ENCODE measurements around the gene SPAG16.

SPAG16 gene

DNA sequence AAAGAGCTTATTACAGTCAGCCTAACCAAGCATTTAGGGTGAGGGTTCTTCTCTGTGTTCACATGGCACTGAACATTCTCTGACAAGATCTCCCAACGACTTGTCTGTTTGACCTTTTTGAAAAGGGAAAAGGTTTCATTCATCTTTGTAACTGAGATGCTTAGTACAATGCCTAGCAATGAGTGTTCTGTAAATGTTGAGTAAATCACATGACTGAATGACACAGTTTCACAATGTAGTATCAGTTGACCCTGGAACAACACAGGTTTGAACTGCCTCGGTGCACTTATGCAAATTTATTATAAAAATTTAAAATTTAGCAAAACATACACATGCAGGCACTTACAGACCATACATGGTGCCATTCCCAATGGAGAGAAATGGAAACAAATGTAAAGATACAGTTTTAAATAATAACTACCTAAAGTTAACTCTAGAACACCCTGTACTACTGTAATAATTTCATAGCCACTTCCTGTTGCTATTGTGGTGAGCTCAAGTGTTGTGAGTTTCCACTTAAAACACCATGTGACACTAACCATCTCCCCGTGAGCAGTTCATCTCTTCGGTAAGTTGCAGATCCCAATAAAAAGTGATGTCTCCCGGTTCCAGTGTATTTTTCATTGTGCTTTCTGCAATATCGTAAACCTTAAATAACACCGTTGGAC is 1092.5 kb downstream of the SPAG16 start:
- no peak for TF ChIP-seq EGR1 (IDR thresholded peaks at IDR 0.05)

DNA sequence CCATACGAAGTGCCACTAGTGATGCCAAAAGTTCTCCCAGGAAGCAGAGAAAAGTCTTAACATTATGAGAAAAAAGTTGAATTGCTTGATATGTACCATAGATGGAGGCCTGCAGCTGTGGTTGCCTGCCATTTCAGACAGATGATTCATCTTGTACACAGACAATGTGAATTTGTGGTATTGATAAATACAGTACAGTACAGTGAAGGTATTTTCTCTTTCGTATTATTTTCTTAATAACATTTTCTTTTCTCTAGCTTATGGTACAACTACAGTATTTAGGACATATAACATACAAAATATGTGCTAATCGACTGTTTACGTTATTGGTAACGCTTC is 1093.0 kb downstream of the SPAG16 start:
- TF ChIP-seq, protein P1, sequence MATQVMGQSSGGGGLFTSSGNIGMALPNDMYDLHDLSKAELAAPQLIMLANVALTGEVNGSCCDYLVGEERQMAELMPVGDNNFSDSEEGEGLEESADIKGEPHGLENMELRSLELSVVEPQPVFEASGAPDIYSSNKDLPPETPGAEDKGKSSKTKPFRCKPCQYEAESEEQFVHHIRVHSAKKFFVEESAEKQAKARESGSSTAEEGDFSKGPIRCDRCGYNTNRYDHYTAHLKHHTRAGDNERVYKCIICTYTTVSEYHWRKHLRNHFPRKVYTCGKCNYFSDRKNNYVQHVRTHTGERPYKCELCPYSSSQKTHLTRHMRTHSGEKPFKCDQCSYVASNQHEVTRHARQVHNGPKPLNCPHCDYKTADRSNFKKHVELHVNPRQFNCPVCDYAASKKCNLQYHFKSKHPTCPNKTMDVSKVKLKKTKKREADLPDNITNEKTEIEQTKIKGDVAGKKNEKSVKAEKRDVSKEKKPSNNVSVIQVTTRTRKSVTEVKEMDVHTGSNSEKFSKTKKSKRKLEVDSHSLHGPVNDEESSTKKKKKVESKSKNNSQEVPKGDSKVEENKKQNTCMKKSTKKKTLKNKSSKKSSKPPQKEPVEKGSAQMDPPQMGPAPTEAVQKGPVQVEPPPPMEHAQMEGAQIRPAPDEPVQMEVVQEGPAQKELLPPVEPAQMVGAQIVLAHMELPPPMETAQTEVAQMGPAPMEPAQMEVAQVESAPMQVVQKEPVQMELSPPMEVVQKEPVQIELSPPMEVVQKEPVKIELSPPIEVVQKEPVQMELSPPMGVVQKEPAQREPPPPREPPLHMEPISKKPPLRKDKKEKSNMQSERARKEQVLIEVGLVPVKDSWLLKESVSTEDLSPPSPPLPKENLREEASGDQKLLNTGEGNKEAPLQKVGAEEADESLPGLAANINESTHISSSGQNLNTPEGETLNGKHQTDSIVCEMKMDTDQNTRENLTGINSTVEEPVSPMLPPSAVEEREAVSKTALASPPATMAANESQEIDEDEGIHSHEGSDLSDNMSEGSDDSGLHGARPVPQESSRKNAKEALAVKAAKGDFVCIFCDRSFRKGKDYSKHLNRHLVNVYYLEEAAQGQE (IDR thresholded peaks at IDR 0.05; ENCODE audit: low read depth): no peak
- TF ChIP-seq TAF1 (IDR thresholded peaks at IDR 0.05; ENCODE audit: low read depth) (no peak), CEBPB (IDR thresholded peaks at IDR 0.05) (no peak), ZBTB7A (IDR thresholded peaks at IDR 0.05; ENCODE audit: low read depth) (no peak), TEAD4 (IDR thresholded peaks at IDR 0.05) (no peak), EP300 (IDR thresholded peaks at IDR 0.05; ENCODE audit: borderline replicate concordance) (no peak), NFIC (IDR thresholded peaks at IDR 0.05) (no peak), YY1 (IDR thresholded peaks at IDR 0.05; ENCODE audit: low read depth) (no peak), EGR1 (IDR thresholded peaks at IDR 0.05) (no peak), RAD21 (IDR thresholded peaks at IDR 0.05; ENCODE audit: low read depth) (no peak), TCF12 (IDR thresholded peaks at IDR 0.05; ENCODE audit: low read depth) (no peak)
- TF ChIP-seq, protein P2, sequence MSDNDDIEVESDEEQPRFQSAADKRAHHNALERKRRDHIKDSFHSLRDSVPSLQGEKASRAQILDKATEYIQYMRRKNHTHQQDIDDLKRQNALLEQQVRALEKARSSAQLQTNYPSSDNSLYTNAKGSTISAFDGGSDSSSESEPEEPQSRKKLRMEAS (IDR thresholded peaks at IDR 0.05): no peak

DNA sequence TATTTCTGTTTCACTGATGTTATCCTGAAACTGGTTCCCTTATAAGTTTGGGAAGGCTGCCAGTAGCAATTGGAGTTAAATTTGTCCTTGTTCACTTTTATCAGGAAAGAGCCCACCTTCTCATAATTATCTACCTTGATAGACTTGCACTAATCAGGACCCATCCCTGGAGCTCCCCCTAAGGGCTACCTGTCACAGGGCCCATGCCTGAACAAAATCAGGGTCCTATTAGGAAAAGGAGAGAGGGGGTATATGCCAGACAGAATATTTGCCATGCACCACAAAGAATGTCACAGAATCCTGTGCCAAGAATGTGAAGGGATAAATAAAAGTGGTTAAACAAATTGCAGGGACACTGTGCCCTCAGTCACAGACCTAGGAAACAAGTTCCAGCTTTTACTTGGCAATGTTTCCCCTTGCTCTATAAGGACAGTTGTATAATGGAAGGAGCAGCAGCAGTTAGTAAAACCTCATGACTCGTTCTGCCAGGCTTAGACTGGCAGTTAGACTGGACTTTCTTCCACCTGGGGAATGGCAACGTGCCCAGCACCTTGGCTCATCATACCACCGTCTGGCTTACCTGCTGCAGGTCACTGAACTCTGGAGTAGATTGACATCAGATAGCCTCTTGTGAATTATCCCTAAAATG is 1094.3 kb downstream of the SPAG16 start:
- TF ChIP-seq RAD21 (IDR thresholded peaks at IDR 0.05; ENCODE audit: low read depth) (peak; percentile 26), ZBTB7A (IDR thresholded peaks at IDR 0.05; ENCODE audit: low read depth) (no peak), FOXM1 (IDR thresholded peaks at IDR 0.05; ENCODE audit: borderline replicate concordance, low read depth) (no peak), TAF1 (IDR thresholded peaks at IDR 0.05; ENCODE audit: low read depth) (no peak), YY1 (IDR thresholded peaks at IDR 0.05; ENCODE audit: low read depth) (no peak), EP300 (IDR thresholded peaks at IDR 0.05; ENCODE audit: borderline replicate concordance) (0 out of 2 replicates have a peak, but pooled peaks have one; percentile 25), CEBPB (IDR thresholded peaks at IDR 0.05) (no peak), TCF12 (IDR thresholded peaks at IDR 0.05; ENCODE audit: low read depth) (0 out of 2 replicates have a peak, but pooled peaks have one; percentile 61), NFIC (IDR thresholded peaks at IDR 0.05) (peak; percentile 84), CREB1 (IDR thresholded peaks at IDR 0.05; ENCODE audit: low read depth) (no peak), TEAD4 (IDR thresholded peaks at IDR 0.05) (peak; percentile 46), EGR1 (IDR thresholded peaks at IDR 0.05) (no peak)
- TF ChIP-seq, protein P3, sequence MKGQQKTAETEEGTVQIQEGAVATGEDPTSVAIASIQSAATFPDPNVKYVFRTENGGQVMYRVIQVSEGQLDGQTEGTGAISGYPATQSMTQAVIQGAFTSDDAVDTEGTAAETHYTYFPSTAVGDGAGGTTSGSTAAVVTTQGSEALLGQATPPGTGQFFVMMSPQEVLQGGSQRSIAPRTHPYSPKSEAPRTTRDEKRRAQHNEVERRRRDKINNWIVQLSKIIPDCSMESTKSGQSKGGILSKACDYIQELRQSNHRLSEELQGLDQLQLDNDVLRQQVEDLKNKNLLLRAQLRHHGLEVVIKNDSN (IDR thresholded peaks at IDR 0.05): no peak
- TF ChIP-seq, protein P2 (IDR thresholded peaks at IDR 0.05): 0 out of 2 replicates have a peak, but pooled peaks have one; percentile 21
- TF ChIP-seq, protein P1 (IDR thresholded peaks at IDR 0.05; ENCODE audit: low read depth): no peak

DNA sequence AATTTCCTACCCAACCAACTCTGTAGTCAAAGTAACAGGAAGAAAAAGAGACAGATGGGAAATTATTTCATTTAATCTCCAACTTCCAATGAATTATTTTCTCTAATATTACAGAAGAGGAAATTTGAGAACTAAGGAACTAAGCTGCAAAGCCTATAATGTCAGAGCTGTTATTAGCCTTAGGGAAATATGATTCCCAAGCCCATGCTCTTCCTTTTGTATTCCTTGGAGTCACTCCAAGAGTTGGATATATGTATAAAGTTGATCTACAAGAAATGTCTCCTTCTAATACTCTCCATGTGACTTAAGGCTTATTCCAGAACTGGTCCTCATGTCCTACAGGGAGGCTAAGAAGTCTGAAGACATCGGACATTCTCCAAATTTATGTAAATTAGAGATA is 1095.0 kb downstream of the SPAG16 start:
- TF ChIP-seq RAD21 (IDR thresholded peaks at IDR 0.05; ENCODE audit: low read depth) (no peak), CREB1 (IDR thresholded peaks at IDR 0.05; ENCODE audit: low read depth) (no peak), EP300 (IDR thresholded peaks at IDR 0.05; ENCODE audit: borderline replicate concordance) (no peak), TAF1 (IDR thresholded peaks at IDR 0.05; ENCODE audit: low read depth) (no peak)

DNA sequence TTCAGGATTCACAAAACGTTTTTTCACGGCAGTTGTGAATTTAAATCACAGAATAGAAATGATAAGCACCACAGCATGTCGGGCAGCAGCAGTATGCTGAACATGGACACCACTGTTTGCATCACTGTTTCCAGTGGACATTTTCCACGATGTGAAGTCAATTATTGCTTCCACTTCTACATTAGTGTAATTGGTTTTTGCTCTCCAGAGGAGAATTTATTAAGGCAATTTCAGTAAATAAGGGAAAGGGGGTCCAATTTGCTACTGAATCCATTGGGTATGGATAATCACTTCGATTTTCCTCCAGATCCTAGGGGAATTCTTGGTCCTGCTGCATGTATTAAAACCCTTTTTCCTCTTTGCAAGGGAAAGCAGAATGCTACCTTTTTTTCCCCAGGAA is 1096.4 kb downstream of the SPAG16 start:
- TF ChIP-seq ZBTB7A (IDR thresholded peaks at IDR 0.05; ENCODE audit: low read depth): no peak

DNA sequence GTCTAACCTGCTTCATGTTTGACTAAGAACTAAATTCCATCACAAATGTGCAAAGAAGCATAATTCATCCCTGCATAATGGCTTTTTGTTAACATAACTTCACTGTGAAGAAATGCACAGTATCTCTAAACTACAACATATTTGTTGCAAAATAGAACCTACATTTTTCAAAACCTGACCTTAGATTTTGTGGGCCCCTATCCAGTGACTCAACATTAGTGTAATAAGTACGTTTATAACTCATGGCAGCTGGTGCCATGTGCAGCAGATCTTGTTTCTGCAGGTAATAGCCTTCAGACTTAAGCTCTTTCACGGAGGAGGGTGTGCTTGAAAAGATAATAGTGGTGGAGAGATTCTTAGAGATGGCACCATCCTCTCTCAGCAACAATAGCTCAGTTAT is 1098.0 kb downstream of the SPAG16 start:
- TF ChIP-seq ZBTB7A (IDR thresholded peaks at IDR 0.05; ENCODE audit: low read depth) (no peak), CREB1 (IDR thresholded peaks at IDR 0.05; ENCODE audit: low read depth) (no peak), TEAD4 (IDR thresholded peaks at IDR 0.05) (no peak), EGR1 (IDR thresholded peaks at IDR 0.05) (no peak), TAF1 (IDR thresholded peaks at IDR 0.05; ENCODE audit: low read depth) (no peak), NFIC (IDR thresholded peaks at IDR 0.05) (no peak), TCF12 (IDR thresholded peaks at IDR 0.05; ENCODE audit: low read depth) (no peak), CEBPB (IDR thresholded peaks at IDR 0.05) (no peak), EP300 (IDR thresholded peaks at IDR 0.05; ENCODE audit: borderline replicate concordance) (no peak), FOXM1 (IDR thresholded peaks at IDR 0.05; ENCODE audit: borderline replicate concordance, low read depth) (no peak), RAD21 (IDR thresholded peaks at IDR 0.05; ENCODE audit: low read depth) (no peak)
- TF ChIP-seq, protein P2 (IDR thresholded peaks at IDR 0.05): no peak
- TF ChIP-seq, protein P1 (IDR thresholded peaks at IDR 0.05; ENCODE audit: low read depth): no peak

Measured in Ishikawa (cell line).